Astrocyte (in vitro differentiated cells and primary cell): ENCODE results near the gene LIN9. TPM values are rescaled to one million over a fixed set of nuclear protein-coding genes. Genes with fewer than 3 reads are reported as not detected.

Experiments
- DNase-seq: peaks from one replicate; pipeline ENCODE4 v3.0.0-alpha.2; 2010; ENCODE audit warnings: low read depth
- FAIRE-seq: peaks from 2 replicates; lab custom pipeline; 2011; peaks lifted over from hg19 to GRCh38; lab: Jason Lieb, UNC
- H2AFZ ChIP-seq: 2 replicates; pipeline ENCODE4 v1.6.0; 2012; ENCODE audit warnings: low read depth, low read length, inconsistent platforms
- H3K27ac ChIP-seq: 2 replicates; pipeline ENCODE4 v1.5.1; 2011; ENCODE audit warnings: low read depth, low read length, inconsistent platforms
- H3K27me3 ChIP-seq: 2 replicates; pipeline ENCODE4 v1.6.0; 2011; ENCODE audit warnings: low read length, inconsistent platforms; ENCODE audit not compliant: insufficient read depth
- H3K36me3 ChIP-seq: 2 replicates; pipeline ENCODE4 v1.5.1; 2011; ENCODE audit warnings: low read length, inconsistent platforms; ENCODE audit not compliant: insufficient read depth
- H3K4me1 ChIP-seq: 2 replicates; pipeline ENCODE4 v1.5.1; 2011; ENCODE audit warnings: low read length, inconsistent platforms; ENCODE audit not compliant: insufficient read depth
- H3K4me2 ChIP-seq: 2 replicates; pipeline ENCODE4 v1.6.0; 2012; ENCODE audit warnings: low read length, inconsistent platforms
- H3K4me3 ChIP-seq: 2 replicates; pipeline ENCODE4 v1.5.1; 2011; ENCODE audit warnings: low read depth, mild to moderate bottlenecking, low read length, inconsistent platforms; ENCODE audit not compliant: insufficient read depth
- H3K79me2 ChIP-seq: 2 replicates; pipeline ENCODE4 v1.6.0; 2012; ENCODE audit warnings: mild to moderate bottlenecking, low read length, inconsistent platforms; ENCODE audit not compliant: insufficient read depth
- H3K9ac ChIP-seq: 2 replicates; pipeline ENCODE4 v1.6.0; 2012; ENCODE audit warnings: mild to moderate bottlenecking, low read length, inconsistent platforms
- H3K9me3 ChIP-seq: 2 replicates; pipeline ENCODE4 v1.5.1; 2012; ENCODE audit warnings: low read depth, mild to moderate bottlenecking, low read length, inconsistent platforms; ENCODE audit not compliant: insufficient read depth
- H4K20me1 ChIP-seq: 2 replicates; pipeline ENCODE4 v1.6.0; 2012; ENCODE audit warnings: low read length, inconsistent platforms; ENCODE audit not compliant: insufficient read depth
- H3K27ac Mint-ChIP-seq: one replicate; pipeline ENCODE4 v1.8.0; 2021; ENCODE audit warnings: mild to moderate bottlenecking, mixed read lengths; ENCODE audit not compliant: unreplicated experiment
- H3K27me3 Mint-ChIP-seq: one replicate; pipeline ENCODE4 v1.8.0; 2021; ENCODE audit warnings: low read depth, mixed read lengths; ENCODE audit not compliant: unreplicated experiment
- H3K36me3 Mint-ChIP-seq: one replicate; pipeline ENCODE4 v1.8.0; 2021; ENCODE audit warnings: low read depth, mixed read lengths; ENCODE audit not compliant: unreplicated experiment
- H3K4me1 Mint-ChIP-seq: one replicate; pipeline ENCODE4 v1.8.0; 2021; ENCODE audit warnings: low read depth, mixed read lengths; ENCODE audit not compliant: unreplicated experiment
- H3K4me3 Mint-ChIP-seq: one replicate; pipeline ENCODE4 v1.8.0; 2021; ENCODE audit warnings: mild to moderate bottlenecking, moderate library complexity, mixed read lengths; ENCODE audit not compliant: unreplicated experiment
- H3K9me3 Mint-ChIP-seq: one replicate; pipeline ENCODE4 v1.8.0; 2021; ENCODE audit warnings: mild to moderate bottlenecking, mixed read lengths; ENCODE audit not compliant: unreplicated experiment
- CTCF ChIP-seq: IDR thresholded peaks from 2 replicates; pipeline ENCODE4 v1.5.1; 2011; ENCODE audit warnings: low read depth, mild to moderate bottlenecking, inconsistent platforms, low read length, moderate library complexity; ENCODE audit not compliant: insufficient read depth
- EZH2 ChIP-seq: IDR thresholded peaks from 2 replicates; pipeline ENCODE4 v1.6.1; 2012; ENCODE audit warnings: mild to moderate bottlenecking, low read length, inconsistent platforms; ENCODE audit not compliant: insufficient read depth
- total RNA-seq: library from RNA; stranded (reverse); gene quantifications from 2 replicates; pipeline ENCODE4 v1.2.1, GENCODE V29; 2021

Gene LIN9
- total RNA-seq, 1 donor from 2014 or later = 4.0 TPM

- Histone ChIP-seq H3K9me3 (no peaks in the 10 kb centered on the region), H3K9ac (no peak overlapping the region), H3K79me2 (no peaks in the 10 kb centered on the region), H3K4me1 (no peaks in the 10 kb centered on the region), H3K27ac (no peak overlapping the region), H4K20me1 (no peaks in the 10 kb centered on the region), H3K36me3 (no peaks in the 10 kb centered on the region), H3K27me3 (no peaks in the 10 kb centered on the region), H3K4me3 (no peak overlapping the region), H2AFZ (no peak overlapping the region), H3K4me2 (no peak overlapping the region)
- TF ChIP-seq EZH2 = no peak
- no peak for TF ChIP-seq CTCF
- DNase-seq (no peak), FAIRE-seq (no peak)
- Mint-ChIP-seq H3K27ac (no peak overlapping the region), H3K4me3 (no peak overlapping the region), H3K27me3 (peaks cover 12% of the 10 kb centered on the region), H3K9me3 (peaks cover 4% of the 10 kb centered on the region), H3K36me3 (no peaks in the 10 kb centered on the region), H3K4me1 (no peaks in the 10 kb centered on the region)
These were observed 9.5 kb upstream of the LIN9 start for GRCh38 chr1:226318471-226318870.

GRCh38 chr1:226314055-226314454, 5.1 kb upstream of the LIN9 start:
- H3K27me3 ChIP-seq = no peaks in the 10 kb centered on the region
- DNase-seq = no peak
- H3K79me2 ChIP-seq = no peaks in the 10 kb centered on the region
- no peak overlapping the region for H3K9ac ChIP-seq
- peaks cover 3% of the 10 kb centered on the region for H3K4me1 Mint-ChIP-seq
- no peak overlapping the region for H3K27ac Mint-ChIP-seq
- H3K36me3 ChIP-seq = no peaks in the 10 kb centered on the region
- H3K27ac ChIP-seq = no peak overlapping the region
- peaks cover 5% of the 10 kb centered on the region for H3K4me1 ChIP-seq
- H3K4me3 ChIP-seq = no peak overlapping the region
- H3K4me2 ChIP-seq = no peak overlapping the region
- H3K4me3 Mint-ChIP-seq = no peak overlapping the region
- H3K27me3 Mint-ChIP-seq = peaks cover 14% of the 10 kb centered on the region
- H3K9me3 Mint-ChIP-seq = peaks cover 2% of the 10 kb centered on the region
- H4K20me1 ChIP-seq = no peaks in the 10 kb centered on the region
- TF ChIP-seq EZH2 (no peak), CTCF (no peak)
- no peaks in the 10 kb centered on the region for H3K36me3 Mint-ChIP-seq
- no peak overlapping the region for H2AFZ ChIP-seq
- no peaks in the 10 kb centered on the region for H3K9me3 ChIP-seq
- no peak for FAIRE-seq

- Histone ChIP-seq H3K27ac (no peak overlapping the region), H3K4me2 (no peak overlapping the region), H3K9ac (no peak overlapping the region), H3K27me3 (no peaks in the 10 kb centered on the region), H3K79me2 (peaks cover 18% of the 10 kb centered on the region), H3K9me3 (no peaks in the 10 kb centered on the region), H4K20me1 (no peaks in the 10 kb centered on the region), H2AFZ (no peak overlapping the region), H3K4me1 (peaks cover 5% of the 10 kb centered on the region), H3K4me3 (no peak overlapping the region), H3K36me3 (no peaks in the 10 kb centered on the region)
- H3K36me3 Mint-ChIP-seq = no peaks in the 10 kb centered on the region
- no peak overlapping the region for H3K27ac Mint-ChIP-seq
- H3K27me3 Mint-ChIP-seq = peaks cover 14% of the 10 kb centered on the region
- no peak for FAIRE-seq
- peaks cover 3% of the 10 kb centered on the region for H3K4me1 Mint-ChIP-seq
- TF ChIP-seq CTCF (no peak), EZH2 (no peak)
- H3K9me3 Mint-ChIP-seq = no peaks in the 10 kb centered on the region
- no peak for DNase-seq
- no peak overlapping the region for H3K4me3 Mint-ChIP-seq
These were observed 3.1 kb upstream of the LIN9 start for GRCh38 chr1:226312065-226312464.
